Liver (tissue), 9 donors: ENCODE data around the gene PYGM. TPM values are rescaled to one million over a fixed set of nuclear protein-coding genes. Genes with fewer than 3 reads are reported as not detected.

Experiments used
- DNase-seq: peaks from one replicate; pipeline ENCODE4 v3.0.0-alpha.2; 2017; ENCODE audit warnings: low spot score
- H3K27ac ChIP-seq, 2 donors: one replicate each; pipeline ENCODE4 v1.7.0; 2013; ENCODE audit warnings: inconsistent platforms in 2 of 2, low read length in 2 of 2, control low read depth in 1 of 2, low read depth in 1 of 2, mild to moderate bottlenecking in 1 of 2
- H3K27me3 ChIP-seq, 4 donors: one replicate each; pipeline versions ENCODE4 v1.6.1 to v1.7.0; 2013; ENCODE audit warnings: low read length in 3 of 4, inconsistent platforms in 1 of 4, mild to moderate bottlenecking in 1 of 4, moderate library complexity in 1 of 4; ENCODE audit not compliant: control insufficient read depth in 4 of 4, insufficient read depth in 4 of 4
- H3K36me3 ChIP-seq, 4 donors: one replicate each; pipeline versions ENCODE4 v1.6.1 to v1.7.0; 2013; ENCODE audit warnings: low read length in 3 of 4, mild to moderate bottlenecking in 3 of 4, low read depth in 1 of 4, moderate library complexity in 1 of 4; ENCODE audit not compliant: control insufficient read depth in 4 of 4, insufficient read depth in 3 of 4
- H3K4me1 ChIP-seq, 4 donors: one replicate each; pipeline versions ENCODE4 v1.6.1 to v1.7.0; 2013; ENCODE audit warnings: low read length in 3 of 4, mild to moderate bottlenecking in 3 of 4, moderate library complexity in 1 of 4; ENCODE audit not compliant: control insufficient read depth in 4 of 4, insufficient read depth in 4 of 4
- H3K4me3 ChIP-seq, 3 donors: one replicate each; pipeline versions ENCODE4 v1.6.1 to v1.7.0; 2013; ENCODE audit warnings: low read length in 3 of 3, control low read depth in 1 of 3, low read depth in 1 of 3, mild to moderate bottlenecking in 1 of 3
- H3K9ac ChIP-seq, 2 donors: one replicate each; pipeline ENCODE4 v1.7.0; 2013; ENCODE audit warnings: low read length in 2 of 2, mild to moderate bottlenecking in 2 of 2, moderate library complexity in 2 of 2, control low read depth in 1 of 2, low read depth in 1 of 2
- H3K9me3 ChIP-seq, 4 donors: one replicate each; pipeline versions ENCODE4 v1.6.1 to v1.7.0; 2013; ENCODE audit warnings: low read length in 3 of 4; ENCODE audit not compliant: control insufficient read depth in 4 of 4
- FOXA1 ChIP-seq: IDR thresholded peaks from 2 replicates; pipeline ENCODE4 v1.6.1; 2016; ENCODE audit warnings: antibody characterized with exemption
- FOXA2 ChIP-seq: IDR thresholded peaks from 2 replicates; pipeline ENCODE4 v1.6.1; 2016; ENCODE audit warnings: antibody characterized with exemption
- GABPA ChIP-seq, 2 donors: IDR thresholded peaks in 1 of 2; conservative IDR thresholded peaks in 1 of 2; 2 replicates each; pipeline ENCODE4 v1.6.1; 2016; ENCODE audit warnings: antibody characterized with exemption in 2 of 2, mild to moderate bottlenecking in 1 of 2, moderate library complexity in 1 of 2
- HNF4G ChIP-seq: IDR thresholded peaks from 2 replicates; pipeline ENCODE4 v1.6.1; 2016; ENCODE audit warnings: antibody characterized with exemption
- NR2F2 ChIP-seq: IDR thresholded peaks from 2 replicates; pipeline ENCODE4 v1.6.1; 2016; ENCODE audit warnings: antibody characterized with exemption
- RAD21 ChIP-seq, 2 donors: IDR thresholded peaks; 2 replicates each; pipeline ENCODE4 v1.6.1; 2016; ENCODE audit warnings: antibody characterized with exemption in 2 of 2, mild to moderate bottlenecking in 2 of 2
- TAF1 ChIP-seq: conservative IDR thresholded peaks from 2 replicates; pipeline ENCODE4 v1.6.1; 2016; ENCODE audit warnings: antibody characterized with exemption, mild to moderate bottlenecking
- WGBS: extraction: QIAGEN DNeasy Blood & Tissue Kit; methylation state at CpG from one replicate; pipeline ENCODE4 v1.1.7; 2013; 5-methylcytosine and 5-hydroxymethylcytosine counted together
- polyA plus RNA-seq, 2 donors: library from polyadenylated mRNA; stranded (reverse) in 1 of 2; unstranded in 1 of 2; fragments of 200-250 nt in 1 of 2; fragments of >200 nt in 1 of 2; fragmentation: Nextera tagmentation in 1 of 2; extraction: Ambion mirVana in 1 of 2; gene quantifications; one replicate each; pipeline versions ENCODE4 v1.2.1 to v1.2.3, GENCODE V29; 2013 to 2015
- total RNA-seq, 2 donors: library from RNA; depleted of rRNA; stranded (reverse); fragments of >200 nt; gene quantifications; one replicate each; pipeline ENCODE4 v1.2.3, GENCODE V29; 2014
- TF ChIP-seq, protein P1 (sequence below): fragments of 150-350 bp; IDR thresholded peaks from 2 replicates; pipeline ENCODE4 v1.5.1; 2017; ENCODE audit warnings: improper control_type of control experiment, low read depth, low read length; ENCODE audit not compliant: missing input control
- TF ChIP-seq, protein P2 (sequence below): IDR thresholded peaks from 2 replicates; pipeline ENCODE4 v1.6.1; 2016; ENCODE audit warnings: antibody characterized with exemption, mild to moderate bottlenecking
- TF ChIP-seq, protein P3 (sequence below): IDR thresholded peaks from 2 replicates; pipeline ENCODE4 v1.6.1; 2016; ENCODE audit warnings: antibody characterized with exemption
- donor health status: healthy.
- donor health status: healthy.
- donor health status: healthy.
- donor health status: healthy.
- donor health status: healthy.

The PYGM gene
- total and polyA plus RNA-seq, 4 donors = 0.23 to 1.3 (median 0.29) TPM

DNA sequence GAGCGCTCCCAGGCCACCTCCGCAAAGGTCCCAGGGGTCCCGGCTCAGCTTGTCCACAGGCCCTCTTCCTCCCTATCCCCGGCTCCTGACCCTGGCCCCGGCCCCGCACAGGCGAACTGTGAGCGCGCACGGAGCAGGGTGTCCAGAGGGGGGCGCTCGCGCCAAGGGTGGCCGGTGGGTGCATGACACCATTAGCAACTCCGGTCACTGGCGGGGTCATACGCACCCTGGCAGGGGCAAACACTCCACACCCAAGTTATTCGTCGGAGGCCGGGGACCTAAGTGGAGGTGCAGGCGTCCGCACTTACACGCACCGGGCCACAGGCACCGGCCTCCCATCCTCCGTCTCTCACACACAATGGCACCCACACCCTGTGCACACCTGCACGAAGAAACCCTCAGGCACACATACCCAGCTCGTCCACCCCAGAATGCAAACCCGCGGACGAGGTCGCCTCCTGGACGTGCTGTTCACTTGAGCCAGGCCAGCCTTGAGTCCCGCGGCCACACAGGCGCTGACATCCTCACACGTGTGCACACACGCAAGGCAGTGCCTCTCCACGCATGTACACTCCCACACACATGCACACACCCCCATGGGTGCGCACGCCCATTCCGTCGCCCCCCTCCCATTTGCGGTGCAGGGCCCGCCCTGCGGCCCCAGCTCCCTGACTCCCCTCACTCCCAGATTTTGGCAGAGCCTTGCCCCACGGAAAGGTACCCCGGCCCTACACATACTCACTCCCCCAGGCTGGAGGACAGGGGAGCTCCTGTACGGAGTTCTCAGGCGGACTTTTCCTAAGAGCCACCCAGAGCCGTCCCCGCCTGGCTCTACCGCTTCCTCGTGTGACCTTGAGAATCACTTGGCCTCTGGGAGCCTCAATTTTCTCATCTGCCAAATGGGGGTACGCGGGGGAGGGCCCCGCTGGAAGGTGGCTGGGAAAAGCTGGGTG, 15.9 kb downstream of the PYGM start, which contains the start of gene RASGRP2:
TSS of gene RASGRP2 (minus strand) at position 552 of the 953 bp plus-strand sequence. CDS start 1,276 bp downstream, outside the sequence.
- WGBS = 4% methylated on average over 57 of the region's 57 CpGs
- Histone ChIP-seq H3K4me3 (peak within 1 kb of the TSS; percentile 15 to 64 (median 41)), H3K4me1 (peaks cover 15 to 30% (median 24%) of the 10 kb centered on the region in 4 donors), H3K27ac (peak within 1 kb of the TSS; percentile 87 to 88), H3K27me3 (no peaks in the 10 kb centered on the region), H3K36me3 (no peaks in the 10 kb centered on the region), H3K9me3 (no peaks in the 10 kb centered on the region), H3K9ac (peak within 1 kb of the TSS; percentile 6 to 20)
- TF ChIP-seq RAD21 (IDR thresholded peaks at IDR 0.05) (peak in 1 of 2 donors; percentile 69), NR2F2 (peak; percentile 73), GABPA (IDR thresholded peaks at IDR 0.05 in 1 of 2, conservative IDR thresholded peaks at IDR 0.05 in 1 of 2) (no peak)
- TF ChIP-seq, protein P1, sequence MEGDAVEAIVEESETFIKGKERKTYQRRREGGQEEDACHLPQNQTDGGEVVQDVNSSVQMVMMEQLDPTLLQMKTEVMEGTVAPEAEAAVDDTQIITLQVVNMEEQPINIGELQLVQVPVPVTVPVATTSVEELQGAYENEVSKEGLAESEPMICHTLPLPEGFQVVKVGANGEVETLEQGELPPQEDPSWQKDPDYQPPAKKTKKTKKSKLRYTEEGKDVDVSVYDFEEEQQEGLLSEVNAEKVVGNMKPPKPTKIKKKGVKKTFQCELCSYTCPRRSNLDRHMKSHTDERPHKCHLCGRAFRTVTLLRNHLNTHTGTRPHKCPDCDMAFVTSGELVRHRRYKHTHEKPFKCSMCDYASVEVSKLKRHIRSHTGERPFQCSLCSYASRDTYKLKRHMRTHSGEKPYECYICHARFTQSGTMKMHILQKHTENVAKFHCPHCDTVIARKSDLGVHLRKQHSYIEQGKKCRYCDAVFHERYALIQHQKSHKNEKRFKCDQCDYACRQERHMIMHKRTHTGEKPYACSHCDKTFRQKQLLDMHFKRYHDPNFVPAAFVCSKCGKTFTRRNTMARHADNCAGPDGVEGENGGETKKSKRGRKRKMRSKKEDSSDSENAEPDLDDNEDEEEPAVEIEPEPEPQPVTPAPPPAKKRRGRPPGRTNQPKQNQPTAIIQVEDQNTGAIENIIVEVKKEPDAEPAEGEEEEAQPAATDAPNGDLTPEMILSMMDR = peak; percentile 47
- DNase-seq = peak; percentile 76

DNA sequence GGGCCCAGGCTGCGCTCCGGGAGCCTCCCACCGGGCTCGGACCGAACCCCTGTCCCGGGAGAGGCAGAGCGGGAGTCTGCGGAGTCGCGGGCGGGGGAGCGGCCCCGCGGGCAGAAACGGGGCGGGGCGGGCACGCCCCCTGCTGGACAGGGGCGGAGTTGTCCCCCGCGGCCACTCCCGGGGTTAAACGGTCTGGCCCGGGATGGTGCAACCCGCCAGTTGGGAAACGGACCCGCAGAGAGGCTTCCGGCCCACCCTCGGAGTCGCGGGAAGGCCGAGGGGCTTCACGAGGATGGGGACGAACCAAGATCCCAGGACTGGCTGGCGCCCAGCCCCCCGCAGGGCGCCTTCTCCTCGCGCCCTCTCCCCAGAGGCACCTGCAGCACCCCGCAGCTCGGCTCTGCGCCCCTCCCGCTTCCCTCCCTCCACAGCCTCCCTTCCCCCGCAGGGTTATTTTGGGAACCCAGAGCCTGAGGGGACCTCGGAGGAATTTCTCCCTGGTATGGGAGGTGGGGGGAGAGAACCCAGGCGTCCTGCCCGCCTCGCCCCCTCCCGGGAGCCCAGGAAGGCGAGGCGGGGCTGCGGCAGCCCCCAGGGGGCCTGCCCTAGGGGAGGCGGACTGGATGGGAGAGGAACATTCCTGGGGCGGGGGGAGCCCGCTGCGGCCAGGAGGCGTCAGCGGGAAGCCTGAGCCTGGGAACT, 16.7 kb downstream of the PYGM start:
- Histone ChIP-seq H3K4me3 (peak overlapping the region; percentile 46 to 64 (median 62)), H3K9ac (peak overlapping the region in 1 of 2 donors; percentile 23), H3K9me3 (no peaks in the 10 kb centered on the region), H3K4me1 (peaks cover 15 to 30% (median 24%) of the 10 kb centered on the region in 4 donors), H3K27me3 (no peaks in the 10 kb centered on the region), H3K36me3 (no peaks in the 10 kb centered on the region), H3K27ac (peak overlapping the region; percentile 74 to 81)
- DNase-seq = peak; percentile 81
- 2% methylated on average over 58 of the region's 58 CpGs for WGBS
- TF ChIP-seq TAF1 (no peak), HNF4G (no peak), FOXA1 (no peak), FOXA2 (no peak), NR2F2 (no peak), RAD21 (IDR thresholded peaks at IDR 0.05) (peak; percentile 69 to 75)
- TF ChIP-seq, protein P2, sequence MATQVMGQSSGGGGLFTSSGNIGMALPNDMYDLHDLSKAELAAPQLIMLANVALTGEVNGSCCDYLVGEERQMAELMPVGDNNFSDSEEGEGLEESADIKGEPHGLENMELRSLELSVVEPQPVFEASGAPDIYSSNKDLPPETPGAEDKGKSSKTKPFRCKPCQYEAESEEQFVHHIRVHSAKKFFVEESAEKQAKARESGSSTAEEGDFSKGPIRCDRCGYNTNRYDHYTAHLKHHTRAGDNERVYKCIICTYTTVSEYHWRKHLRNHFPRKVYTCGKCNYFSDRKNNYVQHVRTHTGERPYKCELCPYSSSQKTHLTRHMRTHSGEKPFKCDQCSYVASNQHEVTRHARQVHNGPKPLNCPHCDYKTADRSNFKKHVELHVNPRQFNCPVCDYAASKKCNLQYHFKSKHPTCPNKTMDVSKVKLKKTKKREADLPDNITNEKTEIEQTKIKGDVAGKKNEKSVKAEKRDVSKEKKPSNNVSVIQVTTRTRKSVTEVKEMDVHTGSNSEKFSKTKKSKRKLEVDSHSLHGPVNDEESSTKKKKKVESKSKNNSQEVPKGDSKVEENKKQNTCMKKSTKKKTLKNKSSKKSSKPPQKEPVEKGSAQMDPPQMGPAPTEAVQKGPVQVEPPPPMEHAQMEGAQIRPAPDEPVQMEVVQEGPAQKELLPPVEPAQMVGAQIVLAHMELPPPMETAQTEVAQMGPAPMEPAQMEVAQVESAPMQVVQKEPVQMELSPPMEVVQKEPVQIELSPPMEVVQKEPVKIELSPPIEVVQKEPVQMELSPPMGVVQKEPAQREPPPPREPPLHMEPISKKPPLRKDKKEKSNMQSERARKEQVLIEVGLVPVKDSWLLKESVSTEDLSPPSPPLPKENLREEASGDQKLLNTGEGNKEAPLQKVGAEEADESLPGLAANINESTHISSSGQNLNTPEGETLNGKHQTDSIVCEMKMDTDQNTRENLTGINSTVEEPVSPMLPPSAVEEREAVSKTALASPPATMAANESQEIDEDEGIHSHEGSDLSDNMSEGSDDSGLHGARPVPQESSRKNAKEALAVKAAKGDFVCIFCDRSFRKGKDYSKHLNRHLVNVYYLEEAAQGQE = peak; percentile 20
- TF ChIP-seq, protein P3, sequence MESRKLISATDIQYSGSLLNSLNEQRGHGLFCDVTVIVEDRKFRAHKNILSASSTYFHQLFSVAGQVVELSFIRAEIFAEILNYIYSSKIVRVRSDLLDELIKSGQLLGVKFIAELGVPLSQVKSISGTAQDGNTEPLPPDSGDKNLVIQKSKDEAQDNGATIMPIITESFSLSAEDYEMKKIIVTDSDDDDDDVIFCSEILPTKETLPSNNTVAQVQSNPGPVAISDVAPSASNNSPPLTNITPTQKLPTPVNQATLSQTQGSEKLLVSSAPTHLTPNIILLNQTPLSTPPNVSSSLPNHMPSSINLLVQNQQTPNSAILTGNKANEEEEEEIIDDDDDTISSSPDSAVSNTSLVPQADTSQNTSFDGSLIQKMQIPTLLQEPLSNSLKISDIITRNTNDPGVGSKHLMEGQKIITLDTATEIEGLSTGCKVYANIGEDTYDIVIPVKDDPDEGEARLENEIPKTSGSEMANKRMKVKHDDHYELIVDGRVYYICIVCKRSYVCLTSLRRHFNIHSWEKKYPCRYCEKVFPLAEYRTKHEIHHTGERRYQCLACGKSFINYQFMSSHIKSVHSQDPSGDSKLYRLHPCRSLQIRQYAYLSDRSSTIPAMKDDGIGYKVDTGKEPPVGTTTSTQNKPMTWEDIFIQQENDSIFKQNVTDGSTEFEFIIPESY = no peak
- TF ChIP-seq, protein P1 = peak; percentile 85
